GM06990 (cell line): ENCODE results near the gene PANK2.
"Not testable (repeated sequence)": the region's sequence is repeated elsewhere in the genome, so short reads cannot be mapped to it uniquely, and the experiment has no call there.

Experiments
- DNase-seq: peaks from one replicate; pipeline ENCODE4 v3.0.0-alpha.2; 2011; ENCODE audit not compliant: insufficient read length; ENCODE audit errors: extremely low read depth
- H3K27me3 ChIP-seq: replicated peaks from 2 replicates; pipeline ENCODE4 v1.6.0; 2011; ENCODE audit warnings: low read length; ENCODE audit not compliant: control insufficient read depth, insufficient read depth
- H3K36me3 ChIP-seq: 2 replicates; pipeline ENCODE4 v1.5.1; 2011; ENCODE audit warnings: low read length; ENCODE audit not compliant: control insufficient read depth, insufficient read depth
- H3K4me3 ChIP-seq: replicated peaks from 2 replicates; pipeline ENCODE4 v1.5.1; 2011; ENCODE audit warnings: low read depth, mild to moderate bottlenecking, control low read depth, low read length
- TF ChIP-seq, protein P1 (sequence below): IDR thresholded peaks from 2 replicates; pipeline ENCODE4 v1.5.1; 2011; ENCODE audit warnings: low read length, control low read depth, mild to moderate bottlenecking, inconsistent platforms; ENCODE audit not compliant: insufficient read depth, poor library complexity, severe bottlenecking

Gene PANK2

DNA sequence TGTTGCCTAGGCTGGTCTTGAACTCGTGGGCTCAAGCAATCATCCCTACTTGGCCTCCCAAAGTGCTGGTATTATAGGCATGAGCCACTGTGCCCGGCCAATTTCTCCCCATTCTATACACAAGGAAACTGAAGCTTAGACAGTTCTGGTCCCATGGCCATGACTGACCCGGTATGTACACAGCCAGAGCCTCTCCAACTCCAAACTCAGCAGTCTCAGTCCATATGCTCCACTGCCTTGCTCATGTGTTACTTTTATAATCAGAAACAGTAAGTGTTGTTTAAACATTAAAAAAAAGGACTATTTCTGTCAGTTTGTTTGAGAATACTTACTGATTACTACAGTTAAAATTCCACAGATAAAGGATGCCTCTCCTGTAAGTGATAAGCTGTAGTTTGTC is 75.5 kb downstream of the PANK2 start:
- Histone ChIP-seq H3K36me3 (no peaks in the 10 kb centered on the region), H3K4me3 (no peak overlapping the region), H3K27me3 (no peaks in the 10 kb centered on the region)
- TF ChIP-seq, protein P1, sequence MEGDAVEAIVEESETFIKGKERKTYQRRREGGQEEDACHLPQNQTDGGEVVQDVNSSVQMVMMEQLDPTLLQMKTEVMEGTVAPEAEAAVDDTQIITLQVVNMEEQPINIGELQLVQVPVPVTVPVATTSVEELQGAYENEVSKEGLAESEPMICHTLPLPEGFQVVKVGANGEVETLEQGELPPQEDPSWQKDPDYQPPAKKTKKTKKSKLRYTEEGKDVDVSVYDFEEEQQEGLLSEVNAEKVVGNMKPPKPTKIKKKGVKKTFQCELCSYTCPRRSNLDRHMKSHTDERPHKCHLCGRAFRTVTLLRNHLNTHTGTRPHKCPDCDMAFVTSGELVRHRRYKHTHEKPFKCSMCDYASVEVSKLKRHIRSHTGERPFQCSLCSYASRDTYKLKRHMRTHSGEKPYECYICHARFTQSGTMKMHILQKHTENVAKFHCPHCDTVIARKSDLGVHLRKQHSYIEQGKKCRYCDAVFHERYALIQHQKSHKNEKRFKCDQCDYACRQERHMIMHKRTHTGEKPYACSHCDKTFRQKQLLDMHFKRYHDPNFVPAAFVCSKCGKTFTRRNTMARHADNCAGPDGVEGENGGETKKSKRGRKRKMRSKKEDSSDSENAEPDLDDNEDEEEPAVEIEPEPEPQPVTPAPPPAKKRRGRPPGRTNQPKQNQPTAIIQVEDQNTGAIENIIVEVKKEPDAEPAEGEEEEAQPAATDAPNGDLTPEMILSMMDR = no peak
- DNase-seq = no peak

GRCh38 chr20:3966571-3966970 is 77.4 kb downstream of the PANK2 start:
- no peaks in the 10 kb centered on the region for H3K36me3 ChIP-seq
- TF ChIP-seq, protein P1 = no peak
- H3K27me3 ChIP-seq = no peaks in the 10 kb centered on the region
- no peak for DNase-seq
- H3K4me3 ChIP-seq = no peak overlapping the region

DNA sequence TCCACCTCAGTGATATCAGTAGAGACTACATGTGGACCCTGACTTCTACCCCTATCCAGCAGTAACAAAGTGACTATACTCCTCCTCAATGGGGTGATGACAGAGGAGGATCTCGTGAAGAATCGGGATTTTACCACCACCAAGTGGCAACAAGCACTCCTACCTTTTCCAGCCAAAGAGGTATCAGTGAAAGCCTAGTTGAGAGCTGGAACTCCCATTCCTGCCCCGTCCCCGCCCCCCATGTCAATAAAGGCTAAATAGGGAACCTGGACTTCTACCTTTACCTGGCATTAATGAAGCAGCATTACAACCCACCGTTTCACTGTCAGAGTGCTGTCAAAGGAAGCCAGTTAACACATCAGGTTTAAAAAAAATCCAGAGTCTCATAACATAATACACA is 80.8 kb downstream of the PANK2 start:
- DNase-seq = no peak
- TF ChIP-seq, protein P1 = no peak
- Histone ChIP-seq H3K4me3 (no peak overlapping the region), H3K27me3 (no peaks in the 10 kb centered on the region), H3K36me3 (no peaks in the 10 kb centered on the region)

DNA sequence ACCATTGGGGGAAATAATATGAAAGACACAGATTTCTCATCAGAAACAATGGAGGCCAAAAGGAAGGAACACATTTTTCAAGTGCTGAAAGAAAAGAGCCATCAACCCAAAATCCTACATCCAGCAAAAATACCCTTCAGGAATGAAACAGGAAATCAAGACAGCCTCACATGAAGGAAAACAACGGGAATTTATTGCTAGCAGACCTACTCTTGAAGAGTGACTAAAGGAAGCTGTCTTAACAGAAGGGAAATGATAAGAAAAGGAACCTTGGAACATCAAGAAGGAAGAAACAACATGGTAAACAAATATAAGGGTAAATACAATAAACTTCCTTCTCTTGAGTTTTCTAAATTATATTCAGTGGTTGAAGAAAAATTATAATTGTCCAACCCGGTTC is 82.0 kb downstream of the PANK2 start:
- no peak for DNase-seq
- TF ChIP-seq, protein P1 = no peak
- no peaks in the 10 kb centered on the region for H3K36me3 ChIP-seq
- no peaks in the 10 kb centered on the region for H3K27me3 ChIP-seq
- H3K4me3 ChIP-seq = no peak overlapping the region

GRCh38 chr20:3972161-3972560 is 83.0 kb downstream of the PANK2 start:
- Histone ChIP-seq H3K4me3 (no peak overlapping the region), H3K27me3 (no peaks in the 10 kb centered on the region), H3K36me3 (no peaks in the 10 kb centered on the region)
- TF ChIP-seq, protein P1 = no peak
- no peak for DNase-seq

- not testable (repeated sequence) for H3K27me3 ChIP-seq, H3K4me3 ChIP-seq, H3K36me3 ChIP-seq, DNase-seq
Measured at GRCh38 chr20:3972631-3973030, 83.4 kb downstream of the PANK2 start.
